Activated CD4-positive, CD25-positive, alpha-beta regulatory T cell treated with anti-CD3 and anti-CD28 coated beads, Interleukin-2, amount 50 U/mL, for 24 hours (primary cell): ENCODE data around the gene SPIN1.

Experiments
- ATAC-seq, 2 donors: fragments of 150-1000 bp; cut with Tn5 transposase; one replicate each; pipeline ENCODE4 v1.10.0; 2021; ENCODE audit warnings: mild to moderate bottlenecking in 1 of 2, moderate library complexity in 1 of 2

The SPIN1 gene

DNA sequence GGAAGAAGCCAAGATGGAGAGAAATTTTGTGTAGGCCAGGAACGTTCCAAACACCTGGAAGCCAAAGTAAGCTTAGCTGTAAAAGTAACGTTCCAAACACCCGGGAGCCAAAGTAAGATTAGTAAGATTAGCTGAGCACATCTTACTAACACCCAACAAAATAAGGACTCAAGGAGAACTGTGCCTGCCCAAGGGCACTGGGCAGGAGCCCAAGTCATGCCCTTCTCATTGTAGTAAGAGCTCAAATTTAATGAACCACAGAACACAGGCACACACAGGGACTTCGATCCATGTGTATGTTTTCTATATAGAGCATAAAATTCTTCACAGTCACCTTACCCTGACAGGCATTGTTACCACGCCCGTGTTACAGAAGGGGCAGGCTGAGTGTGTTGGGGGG, 110.6 kb downstream of the SPIN1 start:
- no peak for ATAC-seq

GRCh38 chr9:88501086-88501485, 112.8 kb downstream of the SPIN1 start:
- ATAC-seq: no peak

DNA sequence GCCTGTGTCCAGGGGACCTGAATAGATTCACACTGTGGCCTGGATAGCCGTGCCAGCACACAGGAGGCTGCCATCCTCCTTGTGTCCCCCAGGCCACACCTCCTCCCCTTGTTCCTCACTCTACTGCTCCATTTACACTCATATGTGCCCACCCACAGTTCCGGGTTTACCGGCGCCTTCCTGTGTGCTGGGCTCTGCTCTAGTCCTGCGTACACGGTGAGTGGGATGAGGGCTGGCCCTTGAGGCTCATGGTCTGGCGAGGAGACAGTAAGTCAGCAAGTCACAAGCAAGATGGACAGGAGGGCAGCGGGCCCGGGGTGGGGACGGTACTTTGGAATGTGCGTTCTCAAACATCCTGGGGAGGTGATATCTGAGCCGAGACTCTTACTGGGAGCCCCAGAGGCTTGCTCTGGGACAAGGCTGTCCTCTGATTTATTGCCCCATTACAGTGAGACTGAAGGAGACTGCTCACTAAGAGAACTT, 114.3 kb downstream of the SPIN1 start:
- ATAC-seq: no peak

GRCh38 chr9:88503081-88503844, 115.0 kb downstream of the SPIN1 start:
- no peak for ATAC-seq

GRCh38 chr9:88503845-88504764, 115.9 kb downstream of the SPIN1 start:
- no peak for ATAC-seq

- ATAC-seq: no peak
These were observed 120.1 kb downstream of the SPIN1 start for GRCh38 chr9:88508326-88508725.

GRCh38 chr9:88511906-88512305, 123.7 kb downstream of the SPIN1 start:
- no peak for ATAC-seq

- no peak for ATAC-seq
These were observed 126.0 kb downstream of the SPIN1 start for GRCh38 chr9:88514247-88514646.

- ATAC-seq: no peak
These were observed 133.1 kb downstream of the SPIN1 start for GRCh38 chr9:88521308-88521707.

GRCh38 chr9:88522360-88522759, 134.1 kb downstream of the SPIN1 start:
- ATAC-seq: no peak

DNA sequence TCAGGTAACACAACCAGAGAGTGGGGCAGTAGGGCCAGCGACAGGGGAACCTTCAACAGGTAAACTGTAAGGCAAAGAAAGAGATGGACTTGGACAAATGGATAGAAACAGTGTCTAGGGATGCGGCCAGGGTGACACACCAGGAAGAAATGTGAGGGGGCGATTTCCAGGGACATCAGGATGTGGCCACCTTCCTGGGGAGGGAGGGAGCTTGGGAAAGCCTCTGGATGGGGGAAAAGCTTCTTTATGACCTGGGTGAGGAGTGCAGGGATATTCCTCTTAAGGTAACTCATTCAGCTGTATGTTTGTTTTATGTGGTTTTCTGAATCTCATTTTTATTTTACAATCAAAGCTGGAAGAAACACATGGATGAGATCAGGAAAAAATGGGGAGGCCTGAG, 134.8 kb downstream of the SPIN1 start:
- ATAC-seq: no peak

GRCh38 chr9:88524911-88525310, 136.7 kb downstream of the SPIN1 start:
- no peak for ATAC-seq

GRCh38 chr9:88527618-88528017, 139.4 kb downstream of the SPIN1 start:
- ATAC-seq: no peak
